ENCODE data around the gene ANKS1A. TPM values are rescaled to one million over a fixed set of nuclear protein-coding genes. Genes with fewer than 3 reads are reported as not detected.

The ANKS1A gene
- polyA plus RNA-seq, 1 of the 3 experiments (the other 2 are of a cell fraction): 7.6 TPM

- Histone ChIP-seq H3K4me2 (no peak overlapping the region), H2AFZ (ENCODE audit: low read depth) (no peak overlapping the region), H3K27ac (ENCODE audit: low read depth in 2 of 2, low read length in 1 of 2) (no peak overlapping the region), H3K9me3 (no peaks in the 10 kb centered on the region), H4K20me1 (ENCODE audit: insufficient read depth) (no peaks in the 10 kb centered on the region), H3K4me3 (ENCODE audit: low read depth in 2 of 2, low read length in 1 of 2) (no peak overlapping the region), H3F3A (replicated peaks; ENCODE audit: insufficient read depth) (no peaks in the 10 kb centered on the region), H3K4me1 (ENCODE audit: control insufficient read depth in 1 of 2, insufficient read depth in 2 of 2, low read depth in 1 of 2, low read length in 1 of 2) (peaks cover 0 to 24% of the 10 kb centered on the region in 2 experiments; a peak in 2 of 4 replicates), H3K36me3 (replicated peaks in 1 of 2; ENCODE audit: control insufficient read depth in 1 of 2, insufficient read depth in 2 of 2, low read length in 1 of 2) (peaks cover 0 to 16% of the 10 kb centered on the region in 2 experiments), H3K9me2 (no peaks in the 10 kb centered on the region), H3K27me3 (ENCODE audit: insufficient read depth) (no peaks in the 10 kb centered on the region), H3K9ac (no peak overlapping the region), H3K79me2 (ENCODE audit: insufficient read depth) (no peaks in the 10 kb centered on the region)
- POLR2A ChIA-PET: no interaction called here
- 92% methylated on average over 4 of the region's 4 CpGs for WGBS (ENCODE audit: low lambda C conversion rate)
- TF ChIP-seq FOSL2 (IDR thresholded peaks at IDR 0.05; ENCODE audit: borderline replicate concordance, low read depth): no peak
- no peak for TF ChIP-seq MXI1 (IDR thresholded peaks at IDR 0.05; ENCODE audit: low read depth, low read length)
- no peak for TF ChIP-seq CHD2 (IDR thresholded peaks at IDR 0.05; ENCODE audit: low read length, partially characterized antibody)
- TF ChIP-seq SMC3 (IDR thresholded peaks at IDR 0.05; ENCODE audit: low read depth, low read length): no peak
- no peak for TF ChIP-seq RXRA (IDR thresholded peaks at IDR 0.05; ENCODE audit: borderline replicate concordance, low read depth)
- TF ChIP-seq NFIC (IDR thresholded peaks at IDR 0.05; ENCODE audit: borderline replicate concordance): no peak
- no peak for TF ChIP-seq USF2 (IDR thresholded peaks at IDR 0.05; ENCODE audit: borderline replicate concordance, low read depth, low read length)
- CTCF ChIA-PET: interaction anchor here (1.6 to 1.7 kb wide), 2 partner anchors 9 to 18 kb away, joined by 4 to 5 read pairs; no protein-coding TSS in a partner anchor
- no peak for DNase-seq
These were observed 126.4 kb downstream of the ANKS1A start for GRCh38 chr6:35015476-35015875.

- Histone ChIP-seq H3K27me3 (ENCODE audit: insufficient read depth) (no peaks in the 10 kb centered on the region), H3K4me3 (ENCODE audit: low read depth in 2 of 2, low read length in 1 of 2) (no peak overlapping the region), H3K27ac (ENCODE audit: low read depth in 2 of 2, low read length in 1 of 2) (no peak overlapping the region), H3F3A (replicated peaks; ENCODE audit: insufficient read depth) (no peaks in the 10 kb centered on the region), H3K4me1 (ENCODE audit: control insufficient read depth in 1 of 2, insufficient read depth in 2 of 2, low read depth in 1 of 2, low read length in 1 of 2) (peaks cover 0 to 24% of the 10 kb centered on the region in 2 experiments; a peak in 2 of 4 replicates), H3K9ac (no peak overlapping the region), H3K36me3 (replicated peaks in 1 of 2; ENCODE audit: control insufficient read depth in 1 of 2, insufficient read depth in 2 of 2, low read length in 1 of 2) (peaks cover 0 to 18% of the 10 kb centered on the region in 2 experiments), H3K79me2 (ENCODE audit: insufficient read depth) (no peaks in the 10 kb centered on the region), H3K9me2 (no peaks in the 10 kb centered on the region), H3K4me2 (no peak overlapping the region), H4K20me1 (ENCODE audit: insufficient read depth) (no peaks in the 10 kb centered on the region), H2AFZ (ENCODE audit: low read depth) (no peak overlapping the region), H3K9me3 (no peaks in the 10 kb centered on the region)
- ChIA-PET POLR2A (no interaction called here), CTCF (no interaction called here)
- DNase-seq: no peak
- 0% methylated on average over 1 of the region's 1 CpG for WGBS (ENCODE audit: low lambda C conversion rate)
- TF ChIP-seq MEF2A (IDR thresholded peaks at IDR 0.05; ENCODE audit: borderline replicate concordance, low read depth) (no peak), RXRA (IDR thresholded peaks at IDR 0.05; ENCODE audit: borderline replicate concordance, low read depth) (no peak), EZH2phosphoT487 (IDR thresholded peaks at IDR 0.05; ENCODE audit: borderline replicate concordance, low read depth) (no peak), GATA2 (CRISPR knock-in tag; IDR thresholded peaks at IDR 0.05) (no peak), MXI1 (IDR thresholded peaks at IDR 0.05; ENCODE audit: low read depth, low read length) (no peak), FOSL2 (IDR thresholded peaks at IDR 0.05; ENCODE audit: borderline replicate concordance, low read depth) (no peak), TEAD4 (IDR thresholded peaks at IDR 0.05; ENCODE audit: borderline replicate concordance, insufficient read depth) (no peak), FOXM1 (IDR thresholded peaks at IDR 0.05; ENCODE audit: low read depth) (no peak), RFX5 (IDR thresholded peaks at IDR 0.05; ENCODE audit: low read length) (no peak), PBX3 (IDR thresholded peaks at IDR 0.05) (no peak)
These were observed 126.9 kb downstream of the ANKS1A start for GRCh38 chr6:35015996-35016395.
